ENCODE results near the gene GALNT15.

Gene GALNT15

DNA sequence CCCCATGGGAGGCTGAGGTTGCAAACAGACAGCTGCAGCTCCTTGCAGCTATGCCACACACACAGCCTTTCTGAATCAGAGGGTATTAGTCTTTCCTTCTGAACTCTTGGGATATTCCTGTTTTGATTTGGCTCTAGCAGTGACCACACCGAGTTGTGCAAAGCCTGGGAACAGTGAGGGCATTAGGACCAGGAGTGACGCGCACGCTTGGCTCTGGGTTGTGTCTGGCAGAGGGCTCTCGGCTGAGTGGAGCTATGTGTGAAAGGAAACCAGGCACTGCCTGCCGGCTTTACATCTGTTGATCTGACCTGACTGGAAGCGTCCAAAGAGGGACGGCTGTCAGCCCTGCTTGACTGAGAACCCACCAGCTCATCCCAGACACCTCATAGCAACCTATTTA, at the start of gene GALNT15:
Gene GALNT15, plus strand, starts transcription at position 292 of the 400 bp plus-strand sequence. CDS start 472 bp downstream, outside the sequence.
- no peaks in the 10 kb centered on the region for H3K27me3 ChIP-seq (ENCODE audit: insufficient read depth, low read length)
- H2AFZ ChIP-seq (ENCODE audit: low read length, unreplicated experiment) = no peak within 1 kb of the TSS
- H3K4me1 ChIP-seq (ENCODE audit: control insufficient read depth, insufficient read depth, low read length, unreplicated experiment) = peaks cover 65% of the 10 kb centered on the region
- H3K79me2 ChIP-seq (ENCODE audit: control insufficient read depth, insufficient read depth, low read length, unreplicated experiment) = no peaks in the 10 kb centered on the region
- H3K4me3 ChIP-seq (ENCODE audit: low read depth, low read length) = peak within 1 kb of the TSS; percentile 69
- H3K27ac ChIP-seq (ENCODE audit: low read depth, low read length) = peak within 1 kb of the TSS; percentile 84
- no peaks in the 10 kb centered on the region for H3K36me3 ChIP-seq (ENCODE audit: insufficient read depth, low read length)

DNA sequence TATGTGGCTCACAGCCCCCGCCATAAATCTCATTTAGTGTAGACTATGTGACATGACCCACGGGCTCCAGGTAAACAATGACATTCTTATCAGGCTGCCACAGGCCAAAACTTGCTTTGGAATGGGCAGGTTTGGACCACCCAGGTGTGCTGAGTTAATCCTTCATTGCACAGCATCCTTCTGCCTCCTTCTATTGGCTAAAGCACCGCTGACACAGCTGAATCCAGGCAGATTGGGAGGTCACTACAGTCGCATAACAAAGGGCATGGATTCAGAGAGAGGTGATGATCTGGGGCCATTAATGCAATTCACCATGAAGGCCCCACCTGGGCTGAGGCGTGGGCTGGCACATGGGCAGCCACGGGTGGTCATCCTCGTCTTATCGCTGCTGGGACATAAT, 47.8 kb upstream of the GALNT15 start:
- Histone ChIP-seq H2AFZ (ENCODE audit: low read length, unreplicated experiment) (no peak overlapping the region), H3K4me1 (ENCODE audit: control insufficient read depth, insufficient read depth, low read length, unreplicated experiment) (peaks cover 34% of the 10 kb centered on the region), H3K27ac (ENCODE audit: low read depth, low read length) (no peak overlapping the region), H3K4me3 (ENCODE audit: low read depth, low read length) (no peak overlapping the region), H3K27me3 (ENCODE audit: insufficient read depth, low read length) (no peaks in the 10 kb centered on the region), H3K36me3 (ENCODE audit: insufficient read depth, low read length) (no peaks in the 10 kb centered on the region), H3K79me2 (ENCODE audit: control insufficient read depth, insufficient read depth, low read length, unreplicated experiment) (no peaks in the 10 kb centered on the region)

- no peak overlapping the region for H3K4me3 ChIP-seq (ENCODE audit: low read depth, low read length)
- peaks cover 34% of the 10 kb centered on the region for H3K4me1 ChIP-seq (ENCODE audit: control insufficient read depth, insufficient read depth, low read length, unreplicated experiment)
- H3K79me2 ChIP-seq (ENCODE audit: control insufficient read depth, insufficient read depth, low read length, unreplicated experiment) = no peaks in the 10 kb centered on the region
- H2AFZ ChIP-seq (ENCODE audit: low read length, unreplicated experiment) = no peak overlapping the region
- H3K36me3 ChIP-seq (ENCODE audit: insufficient read depth, low read length) = no peaks in the 10 kb centered on the region
- no peaks in the 10 kb centered on the region for H3K27me3 ChIP-seq (ENCODE audit: insufficient read depth, low read length)
- H3K27ac ChIP-seq (ENCODE audit: low read depth, low read length) = no peak overlapping the region
Observed at GRCh38 chr3:16127249-16127648, 47.2 kb upstream of the GALNT15 start.

- H3K27ac ChIP-seq (ENCODE audit: low read depth, low read length) = peak overlapping the region; percentile 65
- H2AFZ ChIP-seq (ENCODE audit: low read length, unreplicated experiment) = peak overlapping the region; percentile 44
- peaks cover 35% of the 10 kb centered on the region for H3K4me1 ChIP-seq (ENCODE audit: control insufficient read depth, insufficient read depth, low read length, unreplicated experiment)
- no peak overlapping the region for H3K4me3 ChIP-seq (ENCODE audit: low read depth, low read length)
- no peaks in the 10 kb centered on the region for H3K27me3 ChIP-seq (ENCODE audit: insufficient read depth, low read length)
- H3K36me3 ChIP-seq (ENCODE audit: insufficient read depth, low read length) = no peaks in the 10 kb centered on the region
- no peaks in the 10 kb centered on the region for H3K79me2 ChIP-seq (ENCODE audit: control insufficient read depth, insufficient read depth, low read length, unreplicated experiment)
Observed at GRCh38 chr3:16130066-16130465, 44.4 kb upstream of the GALNT15 start.

GRCh38 chr3:16132190-16132589, 42.3 kb upstream of the GALNT15 start:
- Histone ChIP-seq H3K27me3 (ENCODE audit: insufficient read depth, low read length) (no peaks in the 10 kb centered on the region), H3K27ac (ENCODE audit: low read depth, low read length) (no peak overlapping the region), H3K79me2 (ENCODE audit: control insufficient read depth, insufficient read depth, low read length, unreplicated experiment) (no peaks in the 10 kb centered on the region), H3K36me3 (ENCODE audit: insufficient read depth, low read length) (no peaks in the 10 kb centered on the region), H3K4me1 (ENCODE audit: control insufficient read depth, insufficient read depth, low read length, unreplicated experiment) (peaks cover 44% of the 10 kb centered on the region), H3K4me3 (ENCODE audit: low read depth, low read length) (no peak overlapping the region), H2AFZ (ENCODE audit: low read length, unreplicated experiment) (no peak overlapping the region)

- no peaks in the 10 kb centered on the region for H3K79me2 ChIP-seq (ENCODE audit: control insufficient read depth, insufficient read depth, low read length, unreplicated experiment)
- peak overlapping the region; percentile 1; the same call in 1 of the 2 replicates for H3K27ac ChIP-seq (ENCODE audit: low read depth, low read length)
- H3K36me3 ChIP-seq (ENCODE audit: insufficient read depth, low read length) = no peaks in the 10 kb centered on the region
- no peaks in the 10 kb centered on the region for H3K27me3 ChIP-seq (ENCODE audit: insufficient read depth, low read length)
- peak overlapping the region; percentile 22 for H2AFZ ChIP-seq (ENCODE audit: low read length, unreplicated experiment)
- H3K4me1 ChIP-seq (ENCODE audit: control insufficient read depth, insufficient read depth, low read length, unreplicated experiment) = peaks cover 44% of the 10 kb centered on the region
- H3K4me3 ChIP-seq (ENCODE audit: low read depth, low read length) = no peak overlapping the region
Observed at GRCh38 chr3:16132928-16133327, 41.6 kb upstream of the GALNT15 start.

- Histone ChIP-seq H2AFZ (ENCODE audit: low read length, unreplicated experiment) (no peak overlapping the region), H3K27me3 (ENCODE audit: insufficient read depth, low read length) (no peaks in the 10 kb centered on the region), H3K4me3 (ENCODE audit: low read depth, low read length) (no peak overlapping the region), H3K27ac (ENCODE audit: low read depth, low read length) (no peak overlapping the region), H3K79me2 (ENCODE audit: control insufficient read depth, insufficient read depth, low read length, unreplicated experiment) (no peaks in the 10 kb centered on the region), H3K36me3 (ENCODE audit: insufficient read depth, low read length) (no peaks in the 10 kb centered on the region), H3K4me1 (ENCODE audit: control insufficient read depth, insufficient read depth, low read length, unreplicated experiment) (peaks cover 41% of the 10 kb centered on the region)
Observed at GRCh38 chr3:16134173-16134928, 40.1 kb upstream of the GALNT15 start.

GRCh38 chr3:16136055-16136454, 38.4 kb upstream of the GALNT15 start:
- peak overlapping the region; percentile 69 for H3K27ac ChIP-seq (ENCODE audit: low read depth, low read length)

DNA sequence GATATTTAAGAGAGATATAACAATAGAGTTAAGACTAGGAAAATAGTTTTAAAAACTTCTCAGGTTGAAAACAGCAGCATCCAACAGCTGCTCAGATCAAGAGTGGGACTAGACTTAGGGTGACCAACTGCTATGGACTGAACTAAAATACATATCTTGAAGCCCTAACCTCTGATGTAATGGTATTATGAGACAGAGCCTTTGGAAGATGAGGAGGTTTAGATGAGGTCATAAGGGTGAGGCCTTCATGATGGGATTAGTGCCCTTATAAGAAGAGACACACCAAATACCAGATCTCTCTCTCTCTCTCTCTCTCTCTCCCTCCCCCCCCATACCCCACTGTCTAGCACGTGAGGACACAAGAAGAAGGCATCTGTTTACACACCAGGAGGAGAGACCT, 37.4 kb upstream of the GALNT15 start:
- Histone ChIP-seq H3K4me1 (ENCODE audit: control insufficient read depth, insufficient read depth, low read length, unreplicated experiment) (peaks cover 46% of the 10 kb centered on the region), H3K79me2 (ENCODE audit: control insufficient read depth, insufficient read depth, low read length, unreplicated experiment) (no peaks in the 10 kb centered on the region), H3K27ac (ENCODE audit: low read depth, low read length) (peak overlapping the region; percentile 69), H2AFZ (ENCODE audit: low read length, unreplicated experiment) (no peak overlapping the region), H3K36me3 (ENCODE audit: insufficient read depth, low read length) (no peaks in the 10 kb centered on the region), H3K27me3 (ENCODE audit: insufficient read depth, low read length) (no peaks in the 10 kb centered on the region), H3K4me3 (ENCODE audit: low read depth, low read length) (no peak overlapping the region)

More at GRCh38 chr3:16136055-16136454, 38.4 kb upstream of the GALNT15 start:
- Histone ChIP-seq H3K36me3 (ENCODE audit: insufficient read depth, low read length) (no peaks in the 10 kb centered on the region), H3K4me1 (ENCODE audit: control insufficient read depth, insufficient read depth, low read length, unreplicated experiment) (peaks cover 40% of the 10 kb centered on the region), H3K4me3 (ENCODE audit: low read depth, low read length) (peak overlapping the region; percentile 38; the same call in 1 of the 2 replicates), H3K27me3 (ENCODE audit: insufficient read depth, low read length) (no peaks in the 10 kb centered on the region), H3K79me2 (ENCODE audit: control insufficient read depth, insufficient read depth, low read length, unreplicated experiment) (no peaks in the 10 kb centered on the region), H2AFZ (ENCODE audit: low read length, unreplicated experiment) (peak overlapping the region; percentile 57)

DNA sequence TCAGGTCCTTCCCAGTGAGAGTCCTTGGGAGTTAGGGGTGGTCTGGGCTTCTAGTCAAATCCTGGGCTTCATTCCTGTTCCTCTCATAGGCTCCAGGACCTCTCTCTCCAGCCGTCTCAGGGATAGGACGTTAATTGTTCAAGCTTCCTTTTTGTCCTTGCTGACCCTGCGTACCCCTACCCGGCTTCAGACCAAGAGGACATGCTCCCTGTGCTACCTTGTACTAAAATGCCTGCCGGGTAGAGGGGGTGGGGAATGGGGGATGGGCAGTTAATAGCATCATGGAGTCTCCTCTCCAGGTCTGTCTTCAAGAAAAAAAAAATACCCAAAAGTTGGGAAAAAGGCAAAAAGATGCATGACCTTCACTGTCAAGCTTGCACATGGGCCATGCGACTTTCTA, 36.5 kb upstream of the GALNT15 start:
- no peaks in the 10 kb centered on the region for H3K36me3 ChIP-seq (ENCODE audit: insufficient read depth, low read length)
- H2AFZ ChIP-seq (ENCODE audit: low read length, unreplicated experiment) = no peak overlapping the region
- peaks cover 44% of the 10 kb centered on the region for H3K4me1 ChIP-seq (ENCODE audit: control insufficient read depth, insufficient read depth, low read length, unreplicated experiment)
- H3K4me3 ChIP-seq (ENCODE audit: low read depth, low read length) = no peak overlapping the region
- H3K27ac ChIP-seq (ENCODE audit: low read depth, low read length) = no peak overlapping the region
- no peaks in the 10 kb centered on the region for H3K79me2 ChIP-seq (ENCODE audit: control insufficient read depth, insufficient read depth, low read length, unreplicated experiment)
- no peaks in the 10 kb centered on the region for H3K27me3 ChIP-seq (ENCODE audit: insufficient read depth, low read length)
